ENCODE data around the gene NANP.

The NANP gene

DNA sequence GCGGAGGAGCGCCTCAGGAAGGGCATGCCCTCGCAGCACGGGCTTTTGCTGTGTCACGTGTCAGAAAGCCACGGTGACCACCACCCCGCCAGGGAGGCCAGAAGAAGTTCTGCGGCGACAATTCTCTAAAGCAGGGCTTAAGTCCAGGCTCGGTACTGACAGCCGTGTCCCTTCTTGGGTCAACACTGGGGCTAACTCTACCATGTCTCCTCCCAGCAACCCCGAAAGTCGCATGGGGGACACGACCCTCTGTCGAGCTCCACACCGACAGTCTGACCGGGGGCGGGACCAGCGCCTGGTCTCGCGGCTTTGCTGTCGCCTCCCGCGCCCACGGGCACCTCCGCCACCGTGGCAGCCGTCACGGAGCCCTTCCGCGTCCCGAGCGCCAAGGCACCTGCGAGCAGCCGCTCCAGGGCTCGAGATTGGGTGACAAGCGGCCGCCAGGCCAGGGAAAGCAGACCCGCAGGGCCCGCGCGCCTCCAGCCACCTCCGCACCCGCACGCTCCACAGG is 534 bp downstream of the NANP start:
- peak overlapping the region; percentile 99 for H3K27ac ChIP-seq
- TF ChIP-seq, protein P1, sequence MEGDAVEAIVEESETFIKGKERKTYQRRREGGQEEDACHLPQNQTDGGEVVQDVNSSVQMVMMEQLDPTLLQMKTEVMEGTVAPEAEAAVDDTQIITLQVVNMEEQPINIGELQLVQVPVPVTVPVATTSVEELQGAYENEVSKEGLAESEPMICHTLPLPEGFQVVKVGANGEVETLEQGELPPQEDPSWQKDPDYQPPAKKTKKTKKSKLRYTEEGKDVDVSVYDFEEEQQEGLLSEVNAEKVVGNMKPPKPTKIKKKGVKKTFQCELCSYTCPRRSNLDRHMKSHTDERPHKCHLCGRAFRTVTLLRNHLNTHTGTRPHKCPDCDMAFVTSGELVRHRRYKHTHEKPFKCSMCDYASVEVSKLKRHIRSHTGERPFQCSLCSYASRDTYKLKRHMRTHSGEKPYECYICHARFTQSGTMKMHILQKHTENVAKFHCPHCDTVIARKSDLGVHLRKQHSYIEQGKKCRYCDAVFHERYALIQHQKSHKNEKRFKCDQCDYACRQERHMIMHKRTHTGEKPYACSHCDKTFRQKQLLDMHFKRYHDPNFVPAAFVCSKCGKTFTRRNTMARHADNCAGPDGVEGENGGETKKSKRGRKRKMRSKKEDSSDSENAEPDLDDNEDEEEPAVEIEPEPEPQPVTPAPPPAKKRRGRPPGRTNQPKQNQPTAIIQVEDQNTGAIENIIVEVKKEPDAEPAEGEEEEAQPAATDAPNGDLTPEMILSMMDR (IDR thresholded peaks at IDR 0.05) = no peak
- TF ChIP-seq ZFX (IDR thresholded peaks at IDR 0.05; ENCODE audit: borderline replicate concordance) = no peak

DNA sequence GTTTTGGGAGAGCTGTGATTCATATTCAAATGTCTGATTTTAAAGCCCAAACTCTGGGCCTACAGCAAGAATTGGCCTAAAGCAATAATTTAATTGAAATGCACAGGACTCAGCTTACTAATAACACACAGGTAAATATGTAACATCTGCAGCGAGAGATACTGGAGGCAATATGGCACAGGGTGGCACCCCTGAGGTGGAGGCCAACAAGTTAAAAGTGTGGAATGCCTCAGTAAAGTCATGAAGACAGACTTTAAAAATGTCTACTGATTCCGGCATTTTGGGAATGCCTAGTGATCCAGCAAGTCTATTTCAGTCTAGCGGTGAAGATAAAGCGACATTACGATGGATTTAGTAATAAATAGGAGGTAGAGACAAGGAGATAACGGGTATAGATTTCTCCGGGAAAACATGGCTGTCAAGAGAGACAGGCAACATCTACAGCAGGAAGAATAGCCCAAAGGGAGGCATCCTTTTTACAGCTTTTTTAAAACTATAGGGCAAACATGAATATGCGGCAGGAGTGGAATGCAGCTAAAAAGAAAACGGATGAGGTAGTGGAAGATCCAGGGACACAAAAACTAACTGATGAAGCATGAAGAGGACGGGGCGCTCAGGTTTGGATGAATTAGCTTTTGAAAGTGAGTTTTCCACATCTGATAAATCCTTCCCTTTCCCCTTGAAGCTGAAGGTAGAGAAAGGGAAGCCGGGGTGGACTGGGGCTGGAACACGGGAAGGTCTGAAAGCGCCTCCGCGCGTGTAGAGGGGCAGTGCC is 1.2 kb downstream of the NANP start:
- no peak for TF ChIP-seq ZFX (IDR thresholded peaks at IDR 0.05; ENCODE audit: borderline replicate concordance)
- TF ChIP-seq, protein P1 (IDR thresholded peaks at IDR 0.05) = no peak
- H3K27ac ChIP-seq = peak overlapping the region; percentile 99

DNA sequence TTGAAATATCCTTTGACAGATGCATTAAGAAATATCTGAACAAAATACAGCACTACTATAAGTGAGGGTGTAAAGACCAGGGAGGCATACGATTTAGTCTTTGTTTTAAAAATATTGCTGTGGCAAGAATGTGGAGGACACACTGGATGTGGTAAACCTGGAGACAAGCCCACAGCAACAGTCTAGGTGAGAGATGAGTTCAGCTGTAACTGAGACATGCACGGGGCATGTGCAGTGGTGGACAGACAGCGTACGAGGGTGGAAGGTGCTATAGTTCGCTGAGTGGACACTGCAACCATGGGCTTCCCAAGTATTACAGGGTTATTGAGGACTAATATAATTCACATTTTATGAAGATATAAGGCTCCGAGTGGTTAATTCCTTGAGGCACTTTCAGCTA is 1.8 kb downstream of the NANP start:
- TF ChIP-seq, protein P1 (IDR thresholded peaks at IDR 0.05) = no peak
- TF ChIP-seq ZFX (IDR thresholded peaks at IDR 0.05; ENCODE audit: borderline replicate concordance) = no peak
- H3K27ac ChIP-seq = no peak overlapping the region

DNA sequence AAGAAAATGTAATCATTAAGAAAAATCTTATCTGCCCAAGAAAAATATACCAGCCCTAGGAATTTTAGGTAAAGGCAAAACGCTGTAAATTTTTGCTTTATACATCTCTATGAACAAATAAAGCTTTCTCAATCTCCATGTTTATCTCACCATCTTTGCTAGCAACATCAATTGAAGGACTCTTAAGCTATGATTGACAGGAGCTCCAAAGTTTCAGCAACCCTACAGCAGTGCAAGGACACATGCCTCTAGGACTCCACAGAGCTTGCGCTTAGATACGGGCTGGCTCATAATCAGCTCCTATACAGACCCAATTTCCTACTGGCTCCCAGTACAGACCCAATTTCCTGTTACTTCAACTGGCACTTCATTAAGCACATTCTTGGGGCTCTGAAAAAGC is 4.3 kb downstream of the NANP start:
- no peak overlapping the region for H3K27ac ChIP-seq
- TF ChIP-seq, protein P1 (IDR thresholded peaks at IDR 0.05) = no peak
- TF ChIP-seq ZFX (IDR thresholded peaks at IDR 0.05; ENCODE audit: borderline replicate concordance) = no peak

DNA sequence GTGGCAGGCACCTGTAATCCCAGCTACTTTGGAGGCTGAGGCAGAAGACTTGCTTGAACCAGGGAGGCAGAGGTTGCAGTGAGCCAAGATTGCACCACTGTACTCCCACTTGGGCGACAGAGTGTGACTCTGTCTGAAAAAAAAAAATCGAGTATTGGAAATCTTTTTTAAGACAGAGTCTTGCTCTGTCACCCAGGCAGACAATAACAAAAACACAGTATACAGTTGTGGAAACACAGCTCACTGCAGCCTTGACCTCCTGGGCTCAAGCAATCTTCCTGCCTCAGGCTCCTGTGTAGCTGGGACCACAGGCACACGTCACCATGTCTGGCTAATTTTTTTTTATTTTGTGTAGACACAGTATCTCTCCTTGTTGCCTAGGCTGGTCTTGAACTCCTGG is 15.0 kb downstream of the NANP start:
- no peak for TF ChIP-seq ZFX (IDR thresholded peaks at IDR 0.05; ENCODE audit: borderline replicate concordance)
- TF ChIP-seq, protein P1 (IDR thresholded peaks at IDR 0.05) = no peak
- no peak overlapping the region for H3K27ac ChIP-seq

DNA sequence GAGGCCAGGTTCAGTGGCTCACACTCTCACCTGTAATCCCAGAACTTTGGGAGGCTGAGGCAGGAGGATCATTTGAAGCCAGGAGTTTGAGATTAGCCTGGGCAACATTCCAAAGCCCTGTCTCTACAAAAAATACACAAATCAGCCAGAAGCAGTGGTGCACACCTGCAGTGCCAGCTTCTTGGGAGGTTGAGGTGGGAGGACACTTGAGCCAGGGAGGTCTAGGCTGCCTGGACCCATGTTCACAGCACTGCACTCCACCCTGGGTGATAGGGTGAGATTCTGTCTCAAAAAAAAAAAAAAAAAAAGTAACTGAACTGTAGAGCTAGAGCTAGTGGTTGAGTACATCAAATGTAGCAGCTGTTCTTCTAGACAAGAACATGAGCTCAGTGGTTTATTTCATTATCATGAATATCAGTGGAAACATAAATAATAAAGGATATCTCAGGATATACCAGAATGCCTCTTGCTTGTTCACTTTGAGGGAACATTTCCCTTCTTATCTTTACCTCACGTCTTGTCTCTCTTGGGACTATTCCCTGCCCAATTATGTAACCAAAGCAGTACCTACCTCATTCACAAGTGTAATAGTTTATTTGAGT is 17.6 kb downstream of the NANP start:
- TF ChIP-seq, protein P1 (IDR thresholded peaks at IDR 0.05) = no peak
- no peak for TF ChIP-seq ZFX (IDR thresholded peaks at IDR 0.05; ENCODE audit: borderline replicate concordance)
- H3K27ac ChIP-seq = no peak overlapping the region

DNA sequence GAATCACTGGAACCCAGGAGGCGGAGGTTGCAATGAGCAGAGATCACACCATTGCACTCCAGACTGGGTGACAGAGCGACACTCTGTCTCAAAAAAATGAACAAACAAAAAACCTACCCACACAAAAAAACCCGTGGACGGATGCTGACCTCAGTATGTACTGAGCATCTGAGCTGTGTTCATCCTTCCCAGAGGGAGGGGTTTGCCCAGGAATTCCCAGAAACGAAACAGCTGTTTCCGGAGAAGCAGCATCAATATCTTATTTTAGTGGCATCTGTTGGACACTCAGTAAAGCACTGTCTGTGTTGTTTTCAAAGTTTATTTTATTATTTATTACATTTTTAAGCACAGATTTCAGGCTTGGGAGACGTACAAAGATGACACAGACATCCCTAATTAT is 18.7 kb downstream of the NANP start:
- TF ChIP-seq, protein P1 (IDR thresholded peaks at IDR 0.05) = no peak
- TF ChIP-seq ZFX (IDR thresholded peaks at IDR 0.05; ENCODE audit: borderline replicate concordance) = no peak
- H3K27ac ChIP-seq = no peak overlapping the region

Measured in 22Rv1 (cell line).